ENCODE results near the gene INO80E. TPM values are rescaled to one million over a fixed set of nuclear protein-coding genes. Genes with fewer than 3 reads are reported as not detected.

Gene INO80E
- total and polyA plus RNA-seq, 2 of the 8 experiments (the other 6 are each of a cell fraction or from before 2014, with no cell fraction given), result 43.0 to 91.2 TPM

DNA sequence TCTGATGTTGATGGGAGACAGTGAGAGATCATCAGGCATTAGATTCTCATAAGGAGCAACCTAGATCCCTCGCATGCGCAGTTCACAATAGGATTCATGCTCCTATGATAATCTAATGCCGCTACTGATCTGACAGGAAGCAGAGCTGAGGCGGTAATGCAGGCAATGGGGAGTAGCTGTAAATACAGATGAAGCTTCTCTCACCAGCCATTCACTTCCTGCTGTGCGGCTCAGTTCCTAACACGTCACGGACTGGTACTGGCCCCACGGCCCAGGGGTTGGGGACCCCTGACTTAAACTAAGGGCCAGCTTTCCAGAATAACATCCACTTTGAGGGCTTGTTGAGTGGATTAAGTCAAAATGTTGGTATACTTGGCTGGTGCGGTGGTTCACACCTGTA lies 36.7 kb upstream of the INO80E start:
- Histone ChIP-seq H2BK5ac (ENCODE audit: low read depth, low read length) (no peak overlapping the region), H3K9me3 (ENCODE audit: insufficient read depth in 2 of 2, low read depth in 1 of 2, low read length in 1 of 2) (no peaks in the 10 kb centered on the region), H4K8ac (ENCODE audit: extremely low read depth, insufficient read depth, low read length) (no peak overlapping the region), H2AFZ (ENCODE audit: low read length) (no peak overlapping the region), H2BK15ac (ENCODE audit: low read length) (no peak overlapping the region), H3K36me3 (ENCODE audit: control insufficient read depth in 2 of 4, insufficient read depth in 4 of 4, low read length in 3 of 4) (no peaks in the 10 kb centered on the region), H3K79me2 (ENCODE audit: control insufficient read depth in 1 of 2, insufficient read depth in 2 of 2, low read length in 2 of 2) (no peaks in the 10 kb centered on the region), H3K79me1 (ENCODE audit: low read depth, low read length) (no peaks in the 10 kb centered on the region), H3K4me3 (ENCODE audit: extremely low read depth in 1 of 4, insufficient read depth in 2 of 4, low read depth in 3 of 4, low read length in 4 of 4) (no peak overlapping the region), H4K20me1 (replicated peaks in 1 of 2; ENCODE audit: control insufficient read depth in 1 of 2, insufficient read depth in 2 of 2, low read length in 2 of 2) (no peaks in the 10 kb centered on the region), H2BK120ac (replicated peaks; ENCODE audit: low read depth, low read length) (no peak overlapping the region), H3K18ac (ENCODE audit: extremely low read depth, low read length) (no peak overlapping the region), H2AK5ac (ENCODE audit: low read depth, low read length) (no peak overlapping the region), H3K9ac (replicated peaks in 1 of 4; ENCODE audit: extremely low read depth in 1 of 4, low read depth in 3 of 4, low read length in 3 of 4) (no peak overlapping the region), H3K27me3 (replicated peaks in 1 of 4; ENCODE audit: control insufficient read depth in 3 of 4, extremely low read depth in 1 of 4, insufficient read depth in 3 of 4, low read length in 3 of 4) (peaks cover 0 to 2% (median 0%) of the 10 kb centered on the region in 4 experiments; a peak in 1 of 7 replicates), H4K91ac (replicated peaks; ENCODE audit: insufficient read length, low read length) (no peak overlapping the region), H3K56ac (replicated peaks; ENCODE audit: insufficient read length, low read depth, low read length) (no peak overlapping the region), H3K14ac (ENCODE audit: insufficient read length) (no peak overlapping the region), H3K4me2 (ENCODE audit: insufficient read depth in 1 of 2, low read depth in 2 of 2, low read length in 2 of 2) (no peak overlapping the region), H3K4ac (replicated peaks; ENCODE audit: insufficient read length, low read depth, low read length) (no peak overlapping the region), H3K23ac (ENCODE audit: insufficient read length) (no peak overlapping the region), H3K4me1 (replicated peaks in 1 of 4; ENCODE audit: control insufficient read depth in 3 of 4, insufficient read depth in 4 of 4, low read length in 3 of 4) (peaks cover 0 to 5% (median 3%) of the 10 kb centered on the region in 4 experiments; a peak in 5 of 7 replicates), H2BK12ac (ENCODE audit: low read depth, low read length) (no peak overlapping the region), H4K5ac (ENCODE audit: insufficient read length, low read depth, low read length) (no peak overlapping the region), H2BK20ac (ENCODE audit: low read length) (no peak overlapping the region), H3K27ac (ENCODE audit: low read depth, low read length) (no peak overlapping the region), H3K23me2 (ENCODE audit: low read depth, low read length) (peaks cover 12% of the 10 kb centered on the region)
- no peak for TF ChIP-seq POLR2A (IDR thresholded peaks at IDR 0.05; ENCODE audit: control extremely low read depth in 1 of 2, low read depth in 2 of 2, low read length in 2 of 2)
- no peak for TF ChIP-seq EGR1 (IDR thresholded peaks at IDR 0.05; ENCODE audit: borderline replicate concordance, low read depth, low read length)
- TF ChIP-seq CEBPB (IDR thresholded peaks at IDR 0.05; ENCODE audit: low read depth, low read length), result no peak
- TF ChIP-seq RBBP5 (IDR thresholded peaks at IDR 0.05; ENCODE audit: borderline replicate concordance, low read depth, low read length), result no peak
- no peak for TF ChIP-seq SIRT6 (IDR thresholded peaks at IDR 0.05; ENCODE audit: low read length)
- TF ChIP-seq CTBP2 (IDR thresholded peaks at IDR 0.05; ENCODE audit: borderline replicate concordance, insufficient read depth, insufficient read length, low read length), result no peak
- TF ChIP-seq GTF2F1 (IDR thresholded peaks at IDR 0.05; ENCODE audit: borderline replicate concordance, low read depth, low read length), result no peak
- no peak for TF ChIP-seq NRF1 (IDR thresholded peaks at IDR 0.05; ENCODE audit: low read depth, low read length)
- TF ChIP-seq YY1 (IDR thresholded peaks at IDR 0.05; ENCODE audit: low read depth, low read length), result no peak
- TF ChIP-seq NANOG (IDR thresholded peaks at IDR 0.05; ENCODE audit: insufficient read depth, low read depth, low read length, poor library complexity, severe bottlenecking), result no peak
- TF ChIP-seq SAP30 (IDR thresholded peaks at IDR 0.05; ENCODE audit: insufficient read depth, insufficient replicate concordance, low read length), result no peak
- no peak for TF ChIP-seq FOSL1 (IDR thresholded peaks at IDR 0.05; ENCODE audit: insufficient read depth, low read depth, low read length)
- TF ChIP-seq TCF12 (IDR thresholded peaks at IDR 0.05; ENCODE audit: low read depth, low read length), result no peak
- TF ChIP-seq BACH1 (IDR thresholded peaks at IDR 0.05; ENCODE audit: low read length), result no peak
- POLR2A ChIA-PET (ENCODE audit: partially characterized antibody), result interaction anchor here (0.6 kb wide), 1 partner anchor 57 kb away, joined by 3 read pairs; no protein-coding TSS in a partner anchor
- FAIRE-seq (no peak), DNase-seq (ENCODE audit: low read depth in 1 of 2, low spot score in 2 of 2) (no peak)
- CTCF ChIA-PET (ENCODE audit: partially characterized antibody), result no interaction called here
- WGBS, 2 experiments (ENCODE audit: extremely low coverage in 1 of 2, insufficient coverage in 1 of 2, insufficient read length in 1 of 2, insufficient replicate concordance in 2 of 2, low coverage in 1 of 2, low lambda C conversion rate in 2 of 2, missing lambda C conversion rate in 1 of 2), result 81% methylated on average over 9 of the region's 9 CpGs; no CpG with 5 or more reads in 1 of the 2 experiments
